ENCODE data around the gene CCDC17. TPM values are rescaled to one million over a fixed set of nuclear protein-coding genes. Genes with fewer than 3 reads are reported as not detected.

The CCDC17 gene
- total RNA-seq, 1 experiment from 2014 or later: 2.2 TPM

GRCh38 chr1:45630429-45630828 lies 6.6 kb upstream of the CCDC17 start:
- TF ChIP-seq CTCF (IDR thresholded peaks at IDR 0.05) (no peak), POLR2AphosphoS5 (IDR thresholded peaks at IDR 0.05; ENCODE audit: low read depth, low read length) (no peak), TCF7L2 (IDR thresholded peaks at IDR 0.05; ENCODE audit: low read depth, low read length) (no peak), SIN3A (IDR thresholded peaks at IDR 0.05; ENCODE audit: borderline replicate concordance, insufficient read depth, low read depth, low read length) (no peak)
- TF ChIP-seq, protein P1, sequence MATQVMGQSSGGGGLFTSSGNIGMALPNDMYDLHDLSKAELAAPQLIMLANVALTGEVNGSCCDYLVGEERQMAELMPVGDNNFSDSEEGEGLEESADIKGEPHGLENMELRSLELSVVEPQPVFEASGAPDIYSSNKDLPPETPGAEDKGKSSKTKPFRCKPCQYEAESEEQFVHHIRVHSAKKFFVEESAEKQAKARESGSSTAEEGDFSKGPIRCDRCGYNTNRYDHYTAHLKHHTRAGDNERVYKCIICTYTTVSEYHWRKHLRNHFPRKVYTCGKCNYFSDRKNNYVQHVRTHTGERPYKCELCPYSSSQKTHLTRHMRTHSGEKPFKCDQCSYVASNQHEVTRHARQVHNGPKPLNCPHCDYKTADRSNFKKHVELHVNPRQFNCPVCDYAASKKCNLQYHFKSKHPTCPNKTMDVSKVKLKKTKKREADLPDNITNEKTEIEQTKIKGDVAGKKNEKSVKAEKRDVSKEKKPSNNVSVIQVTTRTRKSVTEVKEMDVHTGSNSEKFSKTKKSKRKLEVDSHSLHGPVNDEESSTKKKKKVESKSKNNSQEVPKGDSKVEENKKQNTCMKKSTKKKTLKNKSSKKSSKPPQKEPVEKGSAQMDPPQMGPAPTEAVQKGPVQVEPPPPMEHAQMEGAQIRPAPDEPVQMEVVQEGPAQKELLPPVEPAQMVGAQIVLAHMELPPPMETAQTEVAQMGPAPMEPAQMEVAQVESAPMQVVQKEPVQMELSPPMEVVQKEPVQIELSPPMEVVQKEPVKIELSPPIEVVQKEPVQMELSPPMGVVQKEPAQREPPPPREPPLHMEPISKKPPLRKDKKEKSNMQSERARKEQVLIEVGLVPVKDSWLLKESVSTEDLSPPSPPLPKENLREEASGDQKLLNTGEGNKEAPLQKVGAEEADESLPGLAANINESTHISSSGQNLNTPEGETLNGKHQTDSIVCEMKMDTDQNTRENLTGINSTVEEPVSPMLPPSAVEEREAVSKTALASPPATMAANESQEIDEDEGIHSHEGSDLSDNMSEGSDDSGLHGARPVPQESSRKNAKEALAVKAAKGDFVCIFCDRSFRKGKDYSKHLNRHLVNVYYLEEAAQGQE (IDR thresholded peaks at IDR 0.05; ENCODE audit: insufficient read depth in 1 of 2, low read depth in 2 of 2, low read length in 1 of 2): no peak
- Histone ChIP-seq H3K4me1 (ENCODE audit: control insufficient read depth, insufficient read depth, low read length) (no peaks in the 10 kb centered on the region), H3K9me3 (ENCODE audit: control insufficient read depth, insufficient read depth, low read depth, low read length) (no peaks in the 10 kb centered on the region), H3K36me3 (ENCODE audit: control insufficient read depth, insufficient read depth, low read length) (peaks cover 50% of the 10 kb centered on the region), H3K27ac (ENCODE audit: low read length) (no peak overlapping the region), H3K4me3 (ENCODE audit: low read depth in 2 of 2, low read length in 2 of 2) (no peak overlapping the region), H3K27me3 (ENCODE audit: control insufficient read depth, insufficient read depth, low read length) (no peaks in the 10 kb centered on the region)
- intact Hi-C loops (cut with micrococcal nuclease; ENCODE audit: unreplicated experiment): no loop called here
- no peak for DNase-seq (ENCODE audit: low read depth, low spot score)
- no peak for ATAC-seq
- CTCF ChIA-PET: no interaction called here
- in situ Hi-C loops (cut with HindIII; ENCODE audit: low pct_unique_long_range_greater_than_20kb, low sequenced_read_pairs): no loop called here
- POLR2A ChIA-PET: interaction anchor here (0.6 kb wide), 1 partner anchor 44 kb away, joined by 12 read pairs; no protein-coding TSS in a partner anchor
- no TSS peak for BruUV-seq (replicated peaks)

GRCh38 chr1:45629035-45629434 lies 5.2 kb upstream of the CCDC17 start:
- TF ChIP-seq TCF7L2 (IDR thresholded peaks at IDR 0.05; ENCODE audit: low read depth, low read length) (no peak), POLR2AphosphoS5 (IDR thresholded peaks at IDR 0.05; ENCODE audit: low read depth, low read length) (no peak), CTCF (IDR thresholded peaks at IDR 0.05) (no peak), SIN3A (IDR thresholded peaks at IDR 0.05; ENCODE audit: borderline replicate concordance, insufficient read depth, low read depth, low read length) (no peak)
- TF ChIP-seq, protein P1 (IDR thresholded peaks at IDR 0.05; ENCODE audit: insufficient read depth in 1 of 2, low read depth in 2 of 2, low read length in 1 of 2): no peak
- POLR2A ChIA-PET: no interaction called here
- in situ Hi-C loops (cut with HindIII; ENCODE audit: low pct_unique_long_range_greater_than_20kb, low sequenced_read_pairs): no loop called here

More at GRCh38 chr1:45629035-45629434, 5.2 kb upstream of the CCDC17 start:
- no TSS peak for BruUV-seq (replicated peaks)
- Histone ChIP-seq H3K9me3 (ENCODE audit: control insufficient read depth, insufficient read depth, low read depth, low read length) (no peaks in the 10 kb centered on the region), H3K4me1 (ENCODE audit: control insufficient read depth, insufficient read depth, low read length) (no peaks in the 10 kb centered on the region), H3K27me3 (ENCODE audit: control insufficient read depth, insufficient read depth, low read length) (no peaks in the 10 kb centered on the region), H3K27ac (ENCODE audit: low read length) (no peak overlapping the region), H3K36me3 (ENCODE audit: control insufficient read depth, insufficient read depth, low read length) (peaks cover 42% of the 10 kb centered on the region), H3K4me3 (ENCODE audit: low read depth in 2 of 2, low read length in 2 of 2) (no peak overlapping the region)
- intact Hi-C loops (cut with micrococcal nuclease; ENCODE audit: unreplicated experiment): no loop called here
- CTCF ChIA-PET: interaction anchor here (0.5 kb wide), 1 partner anchor 556 kb away, joined by 7 read pairs; no protein-coding TSS in a partner anchor
- ATAC-seq (no peak), DNase-seq (ENCODE audit: low read depth, low spot score) (no peak)
